HG02973 (cell line): Measurements from ENCODE around the gene TEAD4.

ENCODE experiments used
- ATAC-seq: cut with Tn5 transposase; IDR thresholded peaks from one replicate; pipeline ENCODE4 v1.9.1; 2021; ENCODE audit warnings: moderate library complexity; ENCODE audit not compliant: unreplicated experiment

Gene TEAD4

GRCh38 chr12:2959192-2959504 lies at the start of gene TEAD4:
TSS of gene TEAD4 (plus strand) at chr12:2959397.
- no peak for ATAC-seq

- ATAC-seq: no peak
These were observed 47.0 kb upstream of the TEAD4 start for GRCh38 chr12:2912216-2912575.

GRCh38 chr12:2919249-2919648 lies 39.9 kb upstream of the TEAD4 start:
- no peak for ATAC-seq

DNA sequence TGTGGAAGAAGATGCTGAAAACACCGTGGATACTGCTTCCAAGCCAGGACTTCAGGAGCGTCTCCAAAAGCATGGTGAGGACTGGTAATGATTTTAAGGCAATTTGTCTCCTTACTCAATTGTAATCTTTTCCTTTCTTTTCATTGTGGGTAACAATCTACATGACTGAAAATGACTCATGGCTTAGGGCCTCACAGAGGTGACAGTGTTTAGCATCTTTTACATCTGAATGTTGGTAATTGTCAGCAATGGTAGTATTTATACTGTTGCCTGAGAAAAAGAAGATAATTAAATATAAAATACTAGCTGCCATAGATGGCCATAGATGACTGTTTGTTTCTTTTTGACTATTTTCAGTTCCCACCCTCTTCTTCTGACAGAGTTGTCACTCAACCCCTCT lies 36.9 kb upstream of the TEAD4 start:
- ATAC-seq: no peak

- ATAC-seq: no peak
These were observed 36.1 kb upstream of the TEAD4 start for GRCh38 chr12:2923057-2923456.

DNA sequence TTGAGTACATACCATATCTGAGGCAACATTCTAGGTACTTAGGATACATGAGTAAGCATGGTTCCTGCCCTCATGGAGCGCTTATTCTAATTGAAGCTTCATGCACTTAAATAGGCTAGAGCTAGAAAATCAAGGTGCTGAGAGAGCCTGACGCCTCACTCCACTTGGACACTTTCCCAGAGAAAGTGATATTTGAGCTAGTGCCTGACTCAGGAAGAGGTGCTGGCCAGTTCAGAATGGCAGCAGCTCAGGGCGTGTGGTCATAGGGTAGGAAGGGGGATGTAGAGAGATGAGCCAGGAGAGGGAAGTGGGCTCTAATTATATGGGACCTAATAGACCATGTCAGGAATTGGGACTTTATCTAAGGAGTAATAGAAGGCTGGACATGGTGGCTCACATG lies 35.2 kb upstream of the TEAD4 start:
- no peak for ATAC-seq

- no peak for ATAC-seq
These were observed 33.7 kb upstream of the TEAD4 start for GRCh38 chr12:2925322-2925995.

DNA sequence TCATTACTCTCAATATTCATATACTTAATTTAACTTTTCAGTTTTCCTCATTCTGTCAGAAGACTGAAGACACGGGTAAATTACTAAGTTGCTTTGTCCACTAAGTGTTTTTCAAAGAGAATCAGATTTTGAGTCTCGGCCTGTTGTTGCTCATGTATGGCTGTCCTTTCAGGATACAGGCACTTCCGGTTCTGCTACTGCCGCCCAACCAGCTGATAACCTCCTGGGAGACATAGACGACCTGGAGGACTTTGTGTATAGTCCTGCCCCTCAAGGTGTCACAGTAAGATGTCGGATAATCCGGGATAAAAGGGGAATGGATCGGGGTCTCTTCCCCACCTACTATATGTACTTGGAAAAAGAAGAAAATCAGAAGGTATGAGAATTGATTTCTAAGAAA lies 28.3 kb upstream of the TEAD4 start:
- ATAC-seq: no peak

DNA sequence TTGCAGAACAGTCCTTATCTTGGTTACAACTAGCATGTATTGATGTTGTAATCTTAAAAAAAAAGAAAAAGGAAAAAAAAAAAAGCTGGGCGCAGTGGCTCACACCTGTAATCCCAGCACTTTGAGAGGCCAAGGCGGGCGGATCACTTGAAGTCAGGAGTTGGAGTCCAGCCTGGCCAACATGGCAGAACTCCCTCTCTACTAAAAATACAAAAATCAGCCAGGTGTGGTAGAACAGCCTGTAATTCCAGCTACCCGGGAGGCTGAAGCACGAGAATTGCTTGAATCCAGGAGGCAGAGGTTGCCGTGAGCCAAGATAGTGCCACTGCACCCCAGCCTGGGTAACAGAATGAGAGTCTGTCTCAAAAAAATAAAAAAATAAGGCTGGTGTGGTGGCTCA lies 25.6 kb upstream of the TEAD4 start:
- no peak for ATAC-seq

- ATAC-seq: no peak
These were observed 24.8 kb upstream of the TEAD4 start for GRCh38 chr12:2934371-2934770.

DNA sequence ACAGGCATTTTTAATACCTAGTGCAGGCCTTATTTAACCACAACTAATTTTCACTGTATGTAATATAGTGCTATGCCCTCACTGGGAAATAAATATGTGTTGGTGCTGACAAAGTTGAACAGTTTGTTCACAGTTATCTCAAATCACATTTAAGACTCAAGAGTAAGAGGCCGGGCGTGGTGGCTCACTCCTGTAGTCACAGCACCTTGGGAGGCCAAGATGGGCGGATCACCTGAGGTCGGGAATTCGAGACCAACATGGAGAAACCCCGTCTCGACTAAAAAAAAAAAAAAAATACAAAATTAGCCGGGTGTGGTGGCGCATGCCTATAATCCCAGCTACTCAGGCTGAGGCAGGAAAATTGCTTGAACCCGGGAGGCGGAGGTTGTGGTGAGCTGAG lies 22.9 kb upstream of the TEAD4 start:
- ATAC-seq: no peak

- ATAC-seq: no peak
These were observed 21.7 kb upstream of the TEAD4 start for GRCh38 chr12:2937500-2937899.

DNA sequence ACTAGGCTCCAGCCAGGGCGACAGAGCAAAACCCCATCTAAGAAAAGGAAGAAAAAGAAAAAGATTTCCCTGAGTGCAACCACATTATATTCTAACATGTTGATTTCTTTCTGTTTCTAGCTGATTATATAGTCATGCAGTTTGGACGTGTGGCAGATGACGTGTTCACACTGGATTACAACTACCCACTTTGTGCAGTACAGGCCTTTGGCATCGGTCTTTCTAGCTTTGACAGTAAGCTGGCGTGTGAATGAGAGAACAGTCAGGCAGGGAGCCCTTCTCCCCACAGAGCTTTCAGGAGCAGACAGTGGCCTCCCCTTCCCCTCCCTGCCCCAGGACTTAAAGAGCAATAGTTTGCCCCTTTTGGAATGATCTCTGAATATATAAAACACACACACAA lies 20.0 kb upstream of the TEAD4 start:
- no peak for ATAC-seq

- no peak for ATAC-seq
These were observed 18.6 kb upstream of the TEAD4 start for GRCh38 chr12:2940564-2940963.

DNA sequence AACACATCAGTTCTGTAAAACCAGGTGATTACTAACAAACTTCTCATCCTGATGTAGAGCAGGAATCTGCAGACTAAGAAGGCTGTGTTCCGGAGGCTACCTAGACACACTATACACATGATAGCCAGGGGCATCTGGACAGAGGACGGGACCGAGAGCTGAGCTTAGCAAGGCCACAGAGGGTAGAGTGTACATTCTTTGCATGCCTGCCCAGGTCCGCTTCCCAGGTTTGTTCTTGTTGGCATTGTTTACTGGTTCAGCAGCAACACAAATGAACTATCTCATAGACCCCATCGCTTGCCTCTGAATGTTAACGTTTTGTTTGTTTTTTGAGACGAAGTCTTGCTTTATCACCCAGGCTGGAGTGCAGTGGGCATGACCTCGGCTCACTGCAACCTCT lies 17.7 kb upstream of the TEAD4 start:
- no peak for ATAC-seq

- no peak for ATAC-seq
These were observed 14.7 kb upstream of the TEAD4 start for GRCh38 chr12:2944401-2945047.

DNA sequence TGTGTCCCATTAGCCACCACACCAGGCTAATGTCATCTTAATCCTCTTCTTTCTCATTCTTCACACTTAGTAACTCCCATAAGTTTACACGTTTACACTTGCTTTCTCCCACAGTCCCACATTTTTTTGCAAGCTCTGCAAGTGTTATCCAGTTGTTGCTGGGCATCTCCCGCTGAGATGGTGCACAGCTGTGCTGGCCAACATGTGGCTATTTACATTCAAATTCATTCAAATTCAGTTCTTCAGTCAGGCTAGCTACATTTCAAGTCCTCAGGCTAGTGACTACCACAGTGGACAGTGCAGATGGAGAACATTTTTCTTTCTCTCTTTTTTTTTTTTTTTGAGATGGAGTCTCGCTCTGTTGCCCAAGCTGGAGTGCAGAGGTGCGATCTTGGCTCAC lies 9.8 kb upstream of the TEAD4 start:
- ATAC-seq: no peak

- ATAC-seq: no peak
These were observed 3.3 kb upstream of the TEAD4 start for GRCh38 chr12:2955888-2956287.

GRCh38 chr12:2957816-2958431 lies 1.3 kb upstream of the TEAD4 start:
- ATAC-seq: no peak

DNA sequence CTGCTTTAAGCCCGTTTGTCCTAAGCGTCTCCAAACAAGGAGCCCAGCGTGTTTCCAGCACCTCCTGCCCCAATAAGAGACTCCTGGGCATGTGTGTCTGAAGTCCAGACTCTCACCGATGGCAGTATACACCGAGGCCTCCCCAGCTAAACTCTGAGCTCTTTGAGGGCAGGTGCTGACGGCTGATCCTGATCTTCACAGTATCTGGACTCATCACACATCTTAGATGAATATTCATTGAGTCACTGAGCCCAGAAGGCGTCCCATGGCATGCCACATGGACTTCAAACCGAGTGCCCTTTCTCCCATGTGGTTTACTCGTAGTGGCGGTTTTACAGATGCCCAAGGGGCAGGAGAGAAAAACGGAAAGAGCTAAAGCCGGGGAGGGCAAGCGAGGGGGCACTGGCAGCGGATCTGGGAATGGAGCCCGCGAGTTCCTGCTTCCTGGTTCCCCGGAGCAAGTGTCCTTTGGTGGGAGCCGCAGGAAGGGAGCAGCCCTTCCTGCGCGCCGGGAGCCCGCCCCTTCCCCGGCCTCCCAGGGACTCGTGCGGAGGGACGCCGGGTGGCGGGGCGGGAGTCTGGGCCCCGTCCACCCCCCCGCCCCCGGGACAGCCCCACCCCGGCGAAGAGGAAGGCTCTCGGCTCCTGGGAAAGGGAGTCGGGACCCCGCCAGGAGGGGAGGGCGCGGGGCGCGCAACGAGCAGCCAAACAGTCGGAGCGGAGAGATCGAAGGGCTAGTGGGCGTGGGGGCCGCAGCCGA lies 585 bp upstream of the TEAD4 start:
- ATAC-seq: no peak

DNA sequence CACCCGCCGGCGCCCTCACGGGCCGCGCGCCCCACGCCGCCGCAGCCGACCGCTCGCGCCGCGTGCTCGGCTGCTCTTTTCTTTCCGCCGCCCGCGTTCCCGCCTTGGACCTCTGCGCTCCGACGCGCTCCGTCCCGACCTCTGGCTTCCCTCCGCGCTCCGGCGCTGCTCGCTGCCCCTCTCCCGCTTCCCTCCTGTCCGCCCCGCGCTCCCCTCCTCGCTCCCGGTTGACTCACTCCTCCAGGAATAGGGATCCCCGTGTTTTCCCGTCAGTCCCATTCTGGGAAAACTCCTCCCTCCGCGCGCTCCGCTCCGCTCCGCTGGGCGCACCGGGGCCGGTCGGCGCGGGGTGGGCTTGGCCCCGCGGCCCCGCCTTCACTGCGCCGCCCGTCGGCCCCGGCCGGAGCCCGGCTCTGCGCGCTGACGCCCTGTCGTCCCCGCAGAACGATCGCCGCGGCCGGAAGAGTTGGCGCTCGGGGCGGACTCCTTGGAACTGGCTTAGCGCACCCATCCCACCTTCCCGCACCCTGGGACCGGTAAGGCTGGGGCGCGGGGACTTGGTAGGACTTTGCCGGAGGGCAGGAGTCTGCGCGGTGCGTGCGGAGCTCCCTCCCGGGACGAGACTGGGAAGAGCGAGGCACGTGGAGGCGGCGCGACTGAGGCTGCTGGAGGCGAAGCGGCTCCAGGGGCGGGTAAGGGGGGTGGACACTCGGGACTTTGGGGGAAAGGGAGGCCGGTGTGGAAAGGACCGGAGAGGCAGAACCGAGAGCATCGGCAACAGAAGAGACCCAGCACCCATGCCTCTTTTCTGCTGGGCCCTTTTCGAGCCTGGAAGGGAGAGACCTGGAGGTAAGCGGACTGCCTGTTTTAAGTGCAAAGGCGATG lies 550 bp downstream of the TEAD4 start:
- ATAC-seq: no peak
